LNCaP clone FGC (cell line): Measurements from ENCODE around the gene OR4N5.

ENCODE experiments used
- DNase-seq: peaks from one replicate; pipeline ENCODE4 v3.0.0-alpha.2; 2011; ENCODE audit warnings: low read depth
- H3K4me3 ChIP-seq: 2 replicates; pipeline ENCODE4 v1.5.1; 2011; ENCODE audit warnings: mild to moderate bottlenecking, low read depth, low read length, control low read depth
- CTCF ChIP-seq: IDR thresholded peaks from 2 replicates; pipeline ENCODE4 v1.5.1; 2012; ENCODE audit warnings: mild to moderate bottlenecking; ENCODE audit not compliant: control insufficient read depth, insufficient read depth; ENCODE audit errors: extremely low read depth

OR4N5 gene

GRCh38 chr14:20194101-20194500 is 55.5 kb downstream of the OR4N5 start:
- no peak for TF ChIP-seq CTCF
- no peak overlapping the region for H3K4me3 ChIP-seq
- no peak for DNase-seq
